ENCODE measurements around the gene ABCC10. TPM values are rescaled to one million over a fixed set of nuclear protein-coding genes. Genes with fewer than 3 reads are reported as not detected.

The ABCC10 gene
- total and polyA plus RNA-seq, 7 experiments from 2014 or later = 9.8 to 74.6 (median 58.4) TPM

GRCh38 chr6:43478008-43478372 is 50.6 kb downstream of the ABCC10 start:
- peaks cover 37 to 57% (median 54%) of the 10 kb centered on the region in 7 donors for H3K4me1 Mint-ChIP-seq

GRCh38 chr6:43481075-43481474 is 53.7 kb downstream of the ABCC10 start:
- Mint-ChIP-seq H3K4me1 (peaks cover 42 to 69% (median 63%) of the 10 kb centered on the region in 7 donors), H3K4me3 (no peak overlapping the region), H3K36me3 (peaks cover 0 to 21% (median 0%) of the 10 kb centered on the region in 5 donors), H3K27me3 (no peaks in the 10 kb centered on the region), H3K27ac (peak overlapping the region in 1 of 9 donors; percentile 19), H3K9me3 (no peaks in the 10 kb centered on the region)
- ChIA-PET CTCF (interaction anchor here (1.2 kb wide), 1 partner anchor 25 kb away, joined by 6 read pairs; no protein-coding TSS in a partner anchor), POLR2A (interaction anchor here (0.7 to 1.1 kb wide), 3 partner anchors 8 to 185 kb away, joined by 3 read pairs; no protein-coding TSS in a partner anchor)
- no peak for DNase-seq
- Histone ChIP-seq H3K4me1 (ENCODE audit: control insufficient read depth in 2 of 2, insufficient read depth in 2 of 2, low read length in 2 of 2) (peaks cover 10 to 16% of the 10 kb centered on the region in 2 donors), H3K9me3 (ENCODE audit: control insufficient read depth in 2 of 3, low read length in 3 of 3) (no peaks in the 10 kb centered on the region), H3K36me3 (ENCODE audit: control insufficient read depth in 2 of 3, insufficient read depth in 3 of 3, low read length in 3 of 3) (no peaks in the 10 kb centered on the region), H3K27ac (ENCODE audit: low read depth, low read length) (no peak overlapping the region), H3K4me3 (ENCODE audit: low read length) (no peak overlapping the region), H3K27me3 (ENCODE audit: control insufficient read depth in 2 of 2, insufficient read depth in 2 of 2, low read length in 2 of 2) (no peaks in the 10 kb centered on the region)
- no peak for ATAC-seq
- intact Hi-C loops (cut with micrococcal nuclease) = no loop called here

More at GRCh38 chr6:43478008-43478372, 50.6 kb downstream of the ABCC10 start:
- Mint-ChIP-seq H3K4me3 (peak overlapping the region; percentile 87 to 99 (median 93)), H3K9me3 (no peaks in the 10 kb centered on the region), H3K27ac (peak overlapping the region; percentile 90 to 98 (median 96)), H3K27me3 (no peaks in the 10 kb centered on the region), H3K36me3 (peaks cover 0 to 11% (median 0%) of the 10 kb centered on the region in 5 donors)
- Histone ChIP-seq H3K27ac (ENCODE audit: low read depth, low read length) (peak overlapping the region; percentile 96), H3K36me3 (ENCODE audit: control insufficient read depth in 2 of 3, insufficient read depth in 3 of 3, low read length in 3 of 3) (no peaks in the 10 kb centered on the region), H3K4me1 (ENCODE audit: control insufficient read depth in 2 of 2, insufficient read depth in 2 of 2, low read length in 2 of 2) (peaks cover 10 to 16% of the 10 kb centered on the region in 2 donors), H3K9me3 (ENCODE audit: control insufficient read depth in 2 of 3, low read length in 3 of 3) (no peaks in the 10 kb centered on the region), H3K27me3 (ENCODE audit: control insufficient read depth in 2 of 2, insufficient read depth in 2 of 2, low read length in 2 of 2) (no peaks in the 10 kb centered on the region), H3K4me3 (ENCODE audit: low read length) (peak overlapping the region; percentile 83)
- ATAC-seq = no peak
- intact Hi-C loops (cut with micrococcal nuclease) = loop anchor here (5.0 kb wide), 2 partner anchors 159 to 909 kb away; partner anchors contain the start of genes CDC5L (in 1 of the 2) and MAD2L1BP (in 1 of the 2)
- CTCF ChIA-PET = interaction anchor here (1.1 to 1.4 kb wide), 2 partner anchors 19 to 27 kb away, joined by 3 read pairs; no protein-coding TSS in a partner anchor
- POLR2A ChIA-PET = interaction anchor here (0.6 to 1.8 kb wide), 10 partner anchors 17 to 1446 kb away, joined by 3 to 8 read pairs (median 4); partner anchors contain the start of genes ABCC10, CNPY3, LRRC73 and POLR1C
- DNase-seq = peak in 4 of 9 donors; percentile 6 to 20 (median 12)

- ATAC-seq (no peak), DNase-seq (no peak)
- Histone ChIP-seq H3K27ac (ENCODE audit: low read depth, low read length) (no peak overlapping the region), H3K4me1 (ENCODE audit: control insufficient read depth in 2 of 2, insufficient read depth in 2 of 2, low read length in 2 of 2) (peaks cover 10 to 13% of the 10 kb centered on the region in 2 donors), H3K27me3 (ENCODE audit: control insufficient read depth in 2 of 2, insufficient read depth in 2 of 2, low read length in 2 of 2) (no peaks in the 10 kb centered on the region), H3K36me3 (ENCODE audit: control insufficient read depth in 2 of 3, insufficient read depth in 3 of 3, low read length in 3 of 3) (no peaks in the 10 kb centered on the region), H3K9me3 (ENCODE audit: control insufficient read depth in 2 of 3, low read length in 3 of 3) (no peaks in the 10 kb centered on the region), H3K4me3 (ENCODE audit: low read length) (no peak overlapping the region)
- intact Hi-C loops (cut with micrococcal nuclease) = no loop called here
- Mint-ChIP-seq H3K36me3 (peaks cover 0 to 23% (median 1%) of the 10 kb centered on the region in 5 donors), H3K4me3 (peak overlapping the region in 1 of 10 donors; percentile 12), H3K4me1 (peaks cover 39 to 64% (median 59%) of the 10 kb centered on the region in 7 donors), H3K27ac (no peak overlapping the region), H3K9me3 (no peaks in the 10 kb centered on the region), H3K27me3 (no peaks in the 10 kb centered on the region)
- ChIA-PET POLR2A (interaction anchor here (1.0 to 1.1 kb wide), 2 partner anchors 14 to 185 kb away, joined by 3 read pairs; no protein-coding TSS in a partner anchor), CTCF (interaction anchor here (1.2 kb wide), 1 partner anchor 24 kb away, joined by 6 read pairs; no protein-coding TSS in a partner anchor)
Observed at GRCh38 chr6:43481591-43482236, 54.4 kb downstream of the ABCC10 start.

- Mint-ChIP-seq H3K36me3 (peaks cover 0 to 16% (median 0%) of the 10 kb centered on the region in 5 donors), H3K4me3 (peak overlapping the region in 1 of 10 donors; percentile 7), H3K27ac (no peak overlapping the region), H3K27me3 (no peaks in the 10 kb centered on the region), H3K4me1 (peaks cover 3 to 35% (median 19%) of the 10 kb centered on the region in 7 donors), H3K9me3 (no peaks in the 10 kb centered on the region)
- intact Hi-C loops (cut with micrococcal nuclease) = no loop called here
- Histone ChIP-seq H3K4me3 (ENCODE audit: low read length) (no peak overlapping the region), H3K4me1 (ENCODE audit: control insufficient read depth in 2 of 2, insufficient read depth in 2 of 2, low read length in 2 of 2) (no peaks in the 10 kb centered on the region), H3K9me3 (ENCODE audit: control insufficient read depth in 2 of 3, low read length in 3 of 3) (no peaks in the 10 kb centered on the region), H3K27ac (ENCODE audit: low read depth, low read length) (no peak overlapping the region), H3K27me3 (ENCODE audit: control insufficient read depth in 2 of 2, insufficient read depth in 2 of 2, low read length in 2 of 2) (no peaks in the 10 kb centered on the region), H3K36me3 (ENCODE audit: control insufficient read depth in 2 of 3, insufficient read depth in 3 of 3, low read length in 3 of 3) (peaks cover 0 to 12% (median 0%) of the 10 kb centered on the region in 3 experiments)
- ChIA-PET CTCF (no interaction called here), POLR2A (interaction anchor here (0.9 kb wide), 1 partner anchor 8 kb away, joined by 3 read pairs; no protein-coding TSS in a partner anchor)
- ATAC-seq (no peak), DNase-seq (no peak)
Observed at GRCh38 chr6:43488667-43489276, 61.4 kb downstream of the ABCC10 start.

GRCh38 chr6:43489277-43490072 is 62.1 kb downstream of the ABCC10 start:
- intact Hi-C loops (cut with micrococcal nuclease) = no loop called here
- peaks cover 0 to 12% (median 0%) of the 10 kb centered on the region in 3 experiments for H3K36me3 ChIP-seq (ENCODE audit: control insufficient read depth in 2 of 3, insufficient read depth in 3 of 3, low read length in 3 of 3)
- no peaks in the 10 kb centered on the region for H3K9me3 Mint-ChIP-seq
- no peak overlapping the region for H3K4me3 Mint-ChIP-seq
- H3K4me1 Mint-ChIP-seq = peaks cover 8 to 40% (median 25%) of the 10 kb centered on the region in 7 donors
- DNase-seq (no peak), ATAC-seq (no peak)
- H3K36me3 Mint-ChIP-seq = peaks cover 0 to 16% (median 0%) of the 10 kb centered on the region in 5 donors
- ChIA-PET CTCF (interaction anchor here (1.2 kb wide), 1 partner anchor 17 kb away, joined by 4 read pairs; no protein-coding TSS in a partner anchor), POLR2A (interaction anchor here (0.9 kb wide), 1 partner anchor 9 kb away, joined by 3 read pairs; no protein-coding TSS in a partner anchor)
- H3K27me3 Mint-ChIP-seq = no peaks in the 10 kb centered on the region
- no peaks in the 10 kb centered on the region for H3K9me3 ChIP-seq (ENCODE audit: control insufficient read depth in 2 of 3, low read length in 3 of 3)
- H3K27ac Mint-ChIP-seq = no peak overlapping the region
- peaks cover 0 to 2% of the 10 kb centered on the region in 2 donors for H3K4me1 ChIP-seq (ENCODE audit: control insufficient read depth in 2 of 2, insufficient read depth in 2 of 2, low read length in 2 of 2)
- no peak overlapping the region for H3K27ac ChIP-seq (ENCODE audit: low read depth, low read length)
- H3K27me3 ChIP-seq (ENCODE audit: control insufficient read depth in 2 of 2, insufficient read depth in 2 of 2, low read length in 2 of 2) = no peaks in the 10 kb centered on the region
- H3K4me3 ChIP-seq (ENCODE audit: low read length) = no peak overlapping the region

GRCh38 chr6:43490523-43490939 is 63.2 kb downstream of the ABCC10 start:
- Mint-ChIP-seq H3K9me3 (no peaks in the 10 kb centered on the region), H3K36me3 (peaks cover 0 to 11% (median 0%) of the 10 kb centered on the region in 5 donors), H3K27me3 (no peaks in the 10 kb centered on the region), H3K4me1 (peaks cover 16 to 45% (median 31%) of the 10 kb centered on the region in 7 donors), H3K27ac (peak overlapping the region in 3 of 9 donors; percentile 4 to 51 (median 24)), H3K4me3 (no peak overlapping the region)
- no peak overlapping the region for H3K27ac ChIP-seq (ENCODE audit: low read depth, low read length)
- intact Hi-C loops (cut with micrococcal nuclease) = no loop called here
- H3K4me3 ChIP-seq (ENCODE audit: low read length) = no peak overlapping the region
- H3K9me3 ChIP-seq (ENCODE audit: control insufficient read depth in 2 of 3, low read length in 3 of 3) = no peaks in the 10 kb centered on the region
- ATAC-seq (no peak), DNase-seq (no peak)
- peaks cover 10 to 13% of the 10 kb centered on the region in 2 donors for H3K4me1 ChIP-seq (ENCODE audit: control insufficient read depth in 2 of 2, insufficient read depth in 2 of 2, low read length in 2 of 2)
- no peaks in the 10 kb centered on the region for H3K27me3 ChIP-seq (ENCODE audit: control insufficient read depth in 2 of 2, insufficient read depth in 2 of 2, low read length in 2 of 2)
- CTCF ChIA-PET = interaction anchor here (1.2 kb wide), 1 partner anchor 16 kb away, joined by 4 read pairs; no protein-coding TSS in a partner anchor
- POLR2A ChIA-PET = interaction anchor here (0.8 kb wide), 1 partner anchor 169 kb away, joined by 3 read pairs; no protein-coding TSS in a partner anchor
- peaks cover 0 to 12% (median 0%) of the 10 kb centered on the region in 3 experiments for H3K36me3 ChIP-seq (ENCODE audit: control insufficient read depth in 2 of 3, insufficient read depth in 3 of 3, low read length in 3 of 3)
